Stimulated activated CD8-positive, alpha-beta memory T cell treated with anti-CD3 and anti-CD28 coated beads, Interleukin-4, amount 100 ng/mL, for 24 hours (primary cell): ENCODE measurements around the gene PLVAP.

ENCODE experiments used
- DNase-seq: peaks from one replicate; pipeline ENCODE4 v3.0.0-alpha.2; 2020; ENCODE audit warnings: low read depth

PLVAP gene

DNA sequence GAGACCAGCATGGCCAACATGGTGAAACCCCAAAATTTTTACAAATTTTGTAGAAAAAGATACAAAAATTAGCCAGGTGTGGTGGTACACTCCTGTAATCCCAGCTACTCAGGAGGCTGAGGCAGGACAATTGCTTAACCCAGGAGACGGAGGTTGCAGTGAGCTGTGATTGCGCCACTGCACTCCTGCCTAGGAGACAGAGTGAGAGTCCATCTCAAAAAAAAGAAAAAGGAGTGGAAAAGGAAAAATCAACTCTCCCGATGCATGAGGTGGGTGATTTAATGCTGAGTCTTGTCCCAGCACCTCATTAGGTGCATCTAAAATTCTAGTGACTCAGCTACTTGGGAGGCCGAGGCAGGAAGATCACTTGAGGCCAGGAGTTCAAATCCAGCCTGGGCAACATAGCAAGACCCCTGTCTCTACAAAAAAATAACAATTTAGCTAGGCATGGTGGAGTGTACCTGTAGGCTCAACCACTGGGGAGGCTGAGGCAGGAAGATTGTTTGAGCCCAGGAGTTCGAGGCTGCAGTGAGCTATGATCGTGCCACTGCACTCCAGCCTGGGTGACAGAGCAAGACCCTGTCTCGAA, 20.0 kb downstream of the PLVAP start:
- DNase-seq: no peak

DNA sequence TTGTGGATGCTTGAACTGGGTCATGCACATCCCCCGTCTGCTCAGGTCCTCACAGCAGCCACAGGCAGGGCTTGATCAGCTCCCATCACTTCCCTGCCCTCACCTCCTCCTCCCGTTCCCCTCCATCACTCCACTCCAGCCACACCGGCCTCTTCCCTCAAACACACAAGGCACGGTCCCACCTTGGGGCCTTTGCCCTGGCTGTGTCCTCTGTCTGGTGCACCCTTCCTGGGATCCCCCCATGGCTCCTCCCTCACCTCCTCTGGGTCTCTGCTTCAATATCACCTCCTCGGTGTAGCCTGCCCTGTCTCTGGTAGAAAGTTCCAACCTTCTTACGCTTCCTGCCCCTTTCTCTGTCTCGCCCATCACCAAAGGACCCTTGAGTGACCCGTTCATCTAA, 23.8 kb downstream of the PLVAP start:
- no peak for DNase-seq

DNA sequence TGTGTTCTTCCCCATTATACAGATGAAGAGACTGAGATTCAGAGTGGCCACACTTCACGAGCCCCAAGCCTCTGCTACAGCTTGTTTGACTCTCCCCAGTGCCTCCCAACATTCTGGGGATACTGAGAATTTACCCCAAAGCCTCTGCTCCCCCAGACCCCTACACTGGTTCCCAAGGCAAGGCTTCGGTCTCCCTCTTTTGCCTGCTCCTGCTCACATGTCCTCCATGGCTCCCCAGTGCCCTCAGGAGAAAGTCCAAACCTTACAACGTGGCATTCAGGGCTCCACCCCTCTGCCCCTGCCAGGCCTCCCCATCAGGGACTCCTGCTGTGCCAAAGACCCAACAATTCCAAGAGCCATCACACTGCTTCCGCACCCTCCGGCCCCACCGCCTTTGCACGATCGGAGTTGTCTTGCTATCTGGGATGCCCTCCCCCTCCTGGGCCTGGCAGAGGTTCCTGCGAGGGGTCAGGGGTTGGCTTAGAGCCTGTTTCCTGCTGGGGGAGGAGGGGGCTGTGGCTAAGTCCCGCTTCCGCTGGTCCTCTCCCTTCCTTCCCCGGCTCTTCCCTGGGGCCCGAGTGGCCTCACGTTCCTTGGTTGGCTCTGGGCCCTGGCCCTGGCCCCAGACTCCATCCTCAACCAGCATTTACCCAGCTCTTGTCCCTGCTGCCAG, 24.4 kb downstream of the PLVAP start:
- DNase-seq: no peak

DNA sequence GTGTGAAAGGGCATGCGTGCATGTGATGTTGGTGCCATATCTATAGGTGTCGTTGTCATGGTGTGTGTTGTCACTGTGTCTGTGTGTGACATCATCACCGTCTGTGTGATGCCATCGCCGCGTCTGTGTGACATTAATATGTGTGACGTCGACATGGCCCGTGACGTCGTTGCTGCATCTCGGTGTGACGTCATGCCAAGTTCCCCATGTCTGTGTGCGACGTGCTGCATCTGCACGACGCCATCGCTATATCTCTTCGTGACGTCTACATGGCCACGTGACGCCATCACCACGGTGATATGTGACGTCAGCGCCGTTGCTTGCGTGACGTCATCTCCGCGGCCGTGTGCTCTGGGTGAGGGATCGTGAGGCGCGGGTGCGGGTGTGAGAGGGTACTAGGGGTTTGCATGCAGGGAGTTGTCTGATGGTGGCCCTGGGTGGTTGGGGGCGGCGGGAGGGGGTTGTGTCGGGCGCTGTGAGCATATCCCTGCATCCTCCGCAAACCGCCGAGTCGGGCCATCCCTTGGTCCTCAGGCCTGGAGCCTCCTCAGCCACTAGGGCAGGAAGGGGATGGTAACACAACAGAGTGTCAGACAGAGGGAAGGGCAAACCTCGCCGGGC, 25.2 kb downstream of the PLVAP start:
- no peak for DNase-seq

DNA sequence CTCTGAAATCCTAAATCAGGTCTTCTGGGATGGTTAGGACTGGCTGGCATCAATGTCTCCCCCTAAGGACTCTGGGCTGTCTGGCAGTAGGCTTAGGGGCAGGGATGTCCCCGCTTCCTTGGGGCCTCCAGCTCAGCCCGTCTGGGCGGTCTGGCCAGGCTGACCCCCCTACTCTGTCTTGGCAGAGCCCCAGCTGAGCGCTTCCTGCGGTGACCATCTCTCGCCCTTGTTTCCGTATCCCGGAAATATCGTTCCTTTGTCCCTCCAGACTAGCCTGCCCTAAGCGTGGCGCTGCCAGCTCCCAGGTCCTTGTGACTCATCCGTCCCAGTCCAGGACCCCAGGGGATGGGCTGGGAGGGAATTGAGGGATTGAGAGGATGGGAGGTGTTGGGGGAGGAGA, 28.4 kb downstream of the PLVAP start:
- DNase-seq: no peak

DNA sequence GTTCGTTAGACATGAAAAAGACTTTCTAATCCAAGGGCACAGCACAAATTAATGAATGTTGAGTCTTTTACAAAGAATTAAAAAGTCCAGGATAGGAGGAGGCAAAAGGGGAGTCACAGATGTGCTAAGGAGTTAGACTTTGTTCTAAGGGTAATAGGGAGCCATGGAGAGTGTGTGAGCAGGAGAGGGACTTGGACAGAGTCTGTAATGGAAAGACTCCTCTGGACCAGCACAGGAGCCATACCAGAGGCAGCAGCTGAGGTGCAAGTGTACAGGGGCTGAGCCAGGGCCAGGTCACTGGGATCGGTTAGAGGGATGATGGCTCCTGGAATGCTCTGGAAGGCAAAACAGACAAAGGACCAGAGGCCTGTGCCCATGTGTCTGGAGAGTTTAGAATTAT, 29.3 kb downstream of the PLVAP start:
- no peak for DNase-seq

DNA sequence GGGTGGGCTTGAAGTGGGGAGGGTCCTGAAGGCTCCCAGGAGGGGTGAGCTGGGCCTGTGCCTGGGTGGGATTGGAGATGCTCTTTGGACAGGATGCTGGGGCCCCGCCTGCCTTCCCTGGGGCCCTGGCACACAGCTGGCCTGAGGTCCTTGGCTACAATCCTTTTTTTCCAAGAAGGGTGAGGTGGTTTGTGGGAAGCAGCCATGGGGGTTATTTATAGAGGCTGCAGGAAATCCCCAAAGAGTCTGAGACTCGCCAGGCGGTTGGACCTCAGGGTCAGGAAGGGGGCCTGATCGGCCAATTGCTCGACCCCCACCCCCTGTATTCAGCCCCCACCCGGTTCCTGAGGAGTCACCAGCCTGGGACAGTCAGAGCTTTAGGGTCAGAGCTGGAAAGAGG, 29.8 kb downstream of the PLVAP start:
- no peak for DNase-seq

DNA sequence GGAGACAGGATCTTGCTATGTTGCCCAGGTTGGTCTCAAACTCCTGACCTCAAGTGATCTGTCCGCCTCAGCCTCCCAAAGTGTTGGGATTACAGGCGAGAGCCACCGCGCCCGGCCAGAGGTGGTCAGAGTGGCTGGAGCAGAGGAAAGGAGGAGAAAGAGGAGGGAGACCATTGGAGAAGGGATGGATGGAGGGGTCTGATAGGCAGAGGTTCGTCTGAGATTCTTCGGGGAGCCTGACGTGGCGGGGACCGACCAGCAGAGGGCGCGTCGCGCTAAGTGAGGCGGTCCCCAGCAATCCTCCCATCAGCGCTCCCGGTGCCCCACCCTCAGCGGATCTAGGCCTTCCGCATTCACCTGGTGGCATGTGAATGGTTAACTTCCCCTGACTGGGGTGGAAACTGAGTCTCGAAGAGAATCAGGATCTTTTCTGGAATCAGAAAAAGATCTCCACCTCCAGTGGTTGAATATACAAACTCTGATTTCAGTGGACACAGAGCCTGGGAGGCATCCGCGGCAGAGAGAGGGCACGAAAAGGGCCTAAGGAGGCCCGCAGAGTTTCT, 31.0 kb downstream of the PLVAP start:
- DNase-seq: peak; percentile 66

DNA sequence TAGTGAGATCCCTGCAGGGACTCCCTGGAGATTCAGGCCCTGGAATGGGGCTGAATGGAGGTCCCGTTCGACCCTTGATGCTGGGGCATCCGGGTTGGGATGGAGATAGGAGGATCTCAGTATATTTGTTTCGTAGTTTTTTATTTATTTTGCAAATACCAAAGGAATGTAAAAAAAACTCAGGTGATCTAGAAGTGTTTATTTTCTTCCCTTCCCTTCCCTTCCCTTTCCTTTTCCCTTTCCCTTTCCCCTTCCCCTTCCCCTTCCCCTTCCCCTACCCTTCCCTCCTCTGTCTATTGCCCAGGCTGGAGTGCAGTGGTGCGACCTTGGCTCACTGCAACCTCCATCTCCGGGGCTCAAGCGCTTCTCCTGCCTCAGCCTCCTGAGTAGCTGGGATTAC, 35.3 kb downstream of the PLVAP start:
- no peak for DNase-seq

DNA sequence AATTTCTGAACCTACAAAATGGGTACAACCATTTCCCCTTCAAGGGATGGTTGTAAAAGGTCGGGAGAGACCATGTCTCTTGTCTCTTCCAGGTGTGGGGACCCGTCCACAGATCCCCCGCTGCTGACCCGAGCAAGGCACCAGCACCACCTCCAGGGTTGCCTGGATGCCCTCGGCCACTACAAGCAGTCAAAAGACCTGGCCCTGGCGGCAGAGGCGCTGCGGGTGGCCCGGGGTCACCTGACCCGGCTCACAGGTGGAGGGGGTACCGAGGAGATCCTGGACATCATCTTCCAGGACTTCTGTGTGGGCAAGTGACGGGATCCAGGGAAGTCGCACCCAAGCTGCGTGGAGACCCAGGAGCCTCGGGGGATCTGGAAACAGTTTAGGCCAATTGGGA, 35.8 kb downstream of the PLVAP start:
- DNase-seq: no peak

DNA sequence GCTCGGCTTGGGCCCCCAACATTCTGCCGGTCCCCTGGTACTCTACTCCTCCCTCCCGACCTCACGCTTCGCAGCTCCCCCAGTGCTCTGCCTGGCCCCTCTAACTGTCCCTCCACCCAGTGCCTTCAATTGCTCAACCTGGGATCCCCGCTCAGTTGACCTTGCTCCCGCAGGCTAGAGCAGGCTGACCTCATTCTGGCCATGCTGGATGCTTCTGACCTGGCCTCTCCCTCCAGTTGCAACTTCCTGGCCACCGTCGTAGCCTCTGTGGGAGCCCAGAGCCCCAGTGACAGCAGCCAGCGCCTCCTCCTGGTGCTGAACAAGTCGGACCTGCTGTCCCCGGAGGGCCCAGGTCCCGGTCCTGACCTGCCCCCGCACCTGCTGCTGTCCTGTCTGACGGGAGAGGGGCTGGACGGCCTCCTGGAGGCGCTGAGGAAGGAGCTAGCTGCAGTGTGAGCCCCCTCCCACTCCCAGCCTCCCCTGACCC, 36.2 kb downstream of the PLVAP start:
- DNase-seq: no peak

DNA sequence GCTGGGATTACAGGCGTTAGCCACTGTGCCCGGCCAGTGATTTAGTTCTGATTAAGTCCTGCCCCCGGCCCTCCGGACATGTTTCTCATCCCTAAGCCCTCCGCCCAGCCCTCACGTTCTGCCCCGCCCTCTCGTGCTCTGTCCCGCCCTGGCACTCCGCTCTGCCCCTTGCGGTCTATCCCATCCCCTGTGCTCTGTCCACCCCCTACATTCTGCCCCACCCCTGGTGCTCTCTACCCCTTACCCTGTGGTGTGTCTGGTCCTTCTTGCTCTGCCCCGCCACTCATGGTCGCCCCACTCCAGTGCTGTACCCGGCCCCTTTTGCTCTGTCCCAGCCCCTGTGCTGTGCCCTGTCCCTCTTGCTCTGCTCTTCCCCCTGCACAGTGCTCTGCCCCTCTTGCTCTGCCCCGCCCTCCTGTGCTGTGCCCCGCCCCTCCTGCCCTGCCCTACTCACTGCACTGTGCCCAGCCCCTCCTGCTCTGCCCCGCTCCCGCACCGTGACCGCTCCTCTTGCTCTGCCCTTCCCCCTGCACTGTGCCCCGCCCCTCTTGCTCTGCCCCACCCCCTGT, 36.8 kb downstream of the PLVAP start:
- DNase-seq: no peak

DNA sequence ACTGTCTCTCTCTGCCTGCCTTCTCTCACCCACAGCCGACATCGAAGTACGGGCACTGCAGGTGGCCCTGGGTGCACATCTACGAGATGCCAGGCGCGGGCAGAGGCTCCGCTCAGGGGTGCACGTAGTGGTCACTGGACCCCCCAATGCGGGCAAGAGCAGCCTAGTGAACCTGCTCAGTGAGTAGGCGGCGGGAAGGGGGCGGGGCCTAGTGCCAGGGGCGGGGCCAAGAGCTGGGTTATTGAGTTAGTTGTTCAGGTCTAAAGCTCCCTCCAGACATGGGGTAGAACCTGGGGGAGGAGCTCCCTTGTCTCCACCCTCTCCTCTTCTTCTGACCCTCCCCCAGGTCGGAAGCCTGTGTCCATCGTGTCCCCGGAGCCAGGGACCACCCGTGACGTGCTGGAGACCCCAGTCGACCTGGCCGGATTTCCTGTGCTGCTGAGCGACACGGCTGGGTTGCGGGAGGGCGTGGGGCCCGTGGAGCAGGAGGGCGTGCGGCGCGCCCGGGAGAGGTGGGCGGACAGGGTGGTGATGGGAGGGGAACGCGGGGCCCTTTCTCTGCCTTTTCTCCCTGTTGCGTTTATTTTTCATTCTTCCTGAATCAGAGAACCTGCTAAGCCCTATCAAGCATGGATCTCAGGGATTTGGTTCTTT, 37.9 kb downstream of the PLVAP start:
- DNase-seq: no peak

DNA sequence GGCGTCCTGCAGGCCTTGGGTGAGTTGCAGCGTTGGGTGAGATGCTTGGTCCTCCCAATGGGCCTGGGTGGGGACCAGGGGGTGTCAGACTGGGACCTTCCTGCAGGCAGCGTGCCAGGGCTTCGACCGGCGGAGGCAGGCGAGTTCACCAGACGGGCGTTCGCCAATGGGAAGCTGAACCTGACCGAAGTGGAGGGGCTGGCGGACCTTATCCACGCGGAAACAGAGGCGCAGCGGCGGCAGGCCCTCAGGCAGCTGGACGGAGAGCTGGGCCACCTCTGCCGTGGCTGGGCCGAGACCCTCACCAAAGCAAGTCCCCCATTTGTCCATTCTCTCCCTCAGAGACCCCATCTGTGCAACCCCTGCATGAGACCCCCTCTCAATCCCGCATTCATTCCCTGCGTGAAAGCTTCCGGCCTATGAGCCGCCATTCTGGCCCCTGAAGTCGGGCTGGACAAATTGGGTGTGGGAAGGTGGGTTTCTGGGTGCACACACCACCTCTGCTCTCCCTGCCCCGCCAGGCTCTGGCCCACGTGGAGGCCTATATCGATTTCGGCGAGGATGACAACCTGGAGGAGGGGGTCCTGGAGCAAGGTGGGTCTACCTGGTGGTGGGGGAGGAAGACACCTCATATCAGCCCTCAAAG, 38.6 kb downstream of the PLVAP start:
- no peak for DNase-seq

DNA sequence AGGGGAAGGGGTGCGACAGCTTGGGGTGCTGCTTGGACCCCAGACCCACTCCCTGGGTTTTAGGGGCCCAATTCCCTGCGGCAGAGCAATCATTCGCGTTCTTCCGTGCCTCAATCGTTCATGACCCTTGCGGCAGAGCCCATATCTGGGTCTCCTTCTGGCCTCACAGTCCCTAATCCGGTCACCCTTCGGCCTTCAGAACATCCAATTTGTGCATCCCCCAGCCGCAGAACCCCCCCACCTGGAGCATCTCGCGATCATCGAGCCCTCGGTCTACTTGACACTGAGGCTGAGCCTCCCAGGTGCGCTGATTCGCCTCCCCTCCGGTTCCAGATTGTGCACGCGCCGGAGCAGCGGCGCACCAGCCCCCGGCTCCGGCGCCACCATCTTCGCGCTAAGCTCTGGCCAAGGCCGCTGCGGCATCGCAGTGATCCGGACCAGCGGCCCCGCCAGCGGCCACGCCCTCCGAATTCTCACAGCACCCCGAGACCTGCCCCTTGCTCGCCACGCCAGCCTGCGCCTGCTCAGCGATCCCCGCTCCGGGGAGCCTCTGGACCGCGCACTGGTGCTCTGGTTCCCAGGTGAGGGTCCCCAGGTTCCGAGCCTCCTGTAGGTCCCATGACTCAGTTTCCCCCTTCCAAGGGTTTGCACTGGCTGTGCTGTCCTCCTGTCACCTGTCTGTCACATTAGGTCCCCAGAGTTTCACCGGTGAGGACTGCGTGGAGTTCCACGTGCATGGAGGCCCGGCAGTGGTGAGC, 39.3 kb downstream of the PLVAP start:
- DNase-seq: no peak

DNA sequence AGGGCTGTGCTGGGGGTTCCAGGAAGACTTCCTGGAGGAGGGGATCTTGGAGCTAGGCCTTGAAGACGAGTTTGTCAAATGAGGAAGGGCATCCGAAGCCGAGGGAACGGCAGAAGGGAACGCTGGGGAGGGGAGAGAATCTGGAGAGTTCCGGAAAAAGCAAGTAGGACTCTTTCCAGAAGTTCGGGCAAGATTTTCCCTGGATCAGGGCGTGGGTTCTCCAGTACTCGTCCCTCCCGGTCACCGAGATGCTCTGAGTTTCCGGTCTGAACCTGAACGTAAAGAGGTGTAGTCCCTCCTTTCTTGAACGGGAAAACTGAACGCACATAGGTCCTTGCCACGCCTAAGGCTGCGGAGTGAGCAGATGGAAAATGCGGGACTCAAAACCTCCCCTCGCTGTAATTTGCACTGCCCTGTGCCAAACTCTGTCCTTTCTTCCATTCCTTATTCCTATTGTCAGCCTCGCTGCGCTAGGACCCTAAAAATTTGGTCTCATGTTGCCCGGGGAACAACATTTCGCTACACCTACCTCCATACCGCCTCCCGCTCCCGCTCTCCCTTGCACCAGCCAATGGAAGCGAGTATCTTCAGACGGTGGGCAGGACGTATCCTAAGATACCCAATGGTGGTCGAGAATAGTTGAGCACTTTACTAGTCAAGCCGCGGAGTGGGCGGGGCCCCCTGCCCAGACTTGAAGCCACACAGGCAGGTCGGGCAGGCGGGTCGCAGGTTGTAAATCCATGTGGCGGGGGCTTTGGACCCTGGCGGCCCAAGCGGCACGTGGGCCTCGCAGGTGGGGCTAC, 40.1 kb downstream of the PLVAP start, which contains the start of gene GTPBP3:
Gene GTPBP3 (plus strand): TSS at position 682 of the 803 bp plus-strand sequence. CDS start 59 bp downstream, at position 741.
- peak; percentile 93 for DNase-seq

DNA sequence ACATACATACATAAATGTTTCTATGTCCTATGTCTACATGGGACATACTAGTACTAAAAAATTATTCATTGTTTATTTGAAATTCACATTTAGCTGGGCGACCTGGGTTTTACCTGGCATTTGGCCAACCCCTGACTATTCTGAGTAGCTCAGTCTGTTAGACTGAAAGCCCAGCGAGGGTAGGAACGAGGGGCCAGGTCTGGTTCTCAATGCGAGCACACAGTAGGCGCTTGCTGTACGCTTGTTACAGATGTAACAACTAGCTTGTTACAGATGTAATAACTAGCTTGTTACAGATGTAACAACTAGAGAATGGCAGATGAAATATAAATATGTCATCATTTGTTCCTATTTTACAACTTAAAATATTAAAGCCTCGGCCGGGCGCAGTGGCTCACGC, 41.6 kb downstream of the PLVAP start:
- DNase-seq: no peak

DNA sequence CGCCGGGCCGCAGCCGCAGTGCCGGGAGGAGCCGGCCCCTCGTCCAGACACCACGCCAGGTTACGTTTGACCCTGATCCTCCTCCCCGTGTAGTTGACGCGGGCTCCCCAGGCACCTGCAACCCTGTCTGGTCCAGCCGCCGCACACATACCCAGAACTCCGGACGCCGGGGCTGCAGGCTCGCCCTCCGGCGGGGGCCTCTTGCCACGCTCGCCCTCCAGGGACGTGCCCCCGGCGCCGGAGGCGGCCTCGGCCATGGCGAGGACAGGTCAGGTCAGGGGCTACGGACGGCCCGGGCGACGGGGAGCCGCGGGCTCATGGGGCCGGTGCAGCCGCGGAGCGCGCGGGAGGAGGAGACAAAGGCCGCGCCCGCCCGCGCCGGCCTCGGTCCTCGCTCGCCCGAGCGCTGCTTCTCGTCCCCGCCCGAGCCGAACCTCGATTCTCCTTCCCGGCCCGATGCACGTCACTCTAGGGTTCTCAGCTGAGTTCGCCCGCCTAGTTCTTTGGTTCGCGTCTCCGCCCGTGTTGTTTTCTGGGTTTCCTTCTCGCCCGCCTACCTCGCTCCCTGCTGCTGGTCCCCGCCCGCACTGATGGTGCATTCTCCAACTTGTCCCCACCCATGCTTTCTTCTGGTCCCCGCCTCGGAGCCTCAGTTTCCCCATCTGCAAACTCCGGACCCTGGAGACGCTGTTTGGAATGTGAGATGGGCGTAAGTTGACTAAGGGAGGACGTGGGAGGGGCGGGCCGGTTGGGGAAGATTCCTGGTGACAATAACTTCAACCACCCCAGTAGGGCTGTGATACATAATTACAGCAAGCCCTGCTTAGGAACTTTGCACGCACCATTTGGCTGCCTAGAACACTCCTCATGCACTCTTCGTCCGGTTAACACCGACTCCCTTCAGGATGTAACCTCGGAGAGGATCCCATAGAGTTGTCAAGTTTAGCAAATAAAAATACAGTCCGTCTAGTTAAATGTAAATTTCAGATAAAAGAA, 42.4 kb downstream of the PLVAP start, which contains the start of gene ANO8:
Gene ANO8 (minus strand): TSS at position 442 of the 996 bp plus-strand sequence. CDS start 185 bp downstream, at position 257.
- peak; percentile 90 for DNase-seq
